Fibroblast of skin of back (primary cell): Measurements from ENCODE around the gene ACTN1. TPM values are rescaled to one million over a fixed set of nuclear protein-coding genes. Genes with fewer than 3 reads are reported as not detected.
"Not testable (repeated sequence)": the region's sequence is repeated elsewhere in the genome, so short reads cannot be mapped to it uniquely, and the experiment has no call there.

ENCODE experiments used
- DNase-seq: peaks from one replicate; pipeline ENCODE4 v3.0.0-alpha.2; 2013
- polyA plus RNA-seq, 2 experiments: library from polyadenylated mRNA; unstranded; fragments of 120-200 nt; gene quantifications; one replicate each; pipeline ENCODE4 v1.2.1, GENCODE V29; 2013; ENCODE audit not compliant: insufficient read length in 2 of 2

The ACTN1 gene
- polyA plus RNA-seq (2013, experiment 1 of 2; ENCODE audit: insufficient read length): 1,276 TPM
- 1,606 TPM for polyA plus RNA-seq (2013, experiment 2 of 2; ENCODE audit: insufficient read length)

GRCh38 chr14:68979021-68979721 lies at the start of gene ACTN1:
Gene ACTN1, minus strand, starts transcription at chr14:68979302. Its CDS starts 246 bp downstream, at chr14:68979056.
- DNase-seq: peak; percentile 99

- DNase-seq: no peak
These were observed 48.3 kb upstream of the ACTN1 start for GRCh38 chr14:69027242-69027913.

- DNase-seq: no peak
These were observed 43.9 kb upstream of the ACTN1 start for GRCh38 chr14:69023035-69023434.

- not testable (repeated sequence) for DNase-seq
These were observed 43.0 kb upstream of the ACTN1 start for GRCh38 chr14:69022093-69022492.

- no peak for DNase-seq
These were observed 38.6 kb upstream of the ACTN1 start for GRCh38 chr14:69017706-69018105.

- DNase-seq: no peak
These were observed 35.7 kb upstream of the ACTN1 start for GRCh38 chr14:69014829-69015259.

- DNase-seq: peak; percentile 78
These were observed 35.1 kb upstream of the ACTN1 start for GRCh38 chr14:69013943-69014782.

GRCh38 chr14:69012256-69012953 lies 33.3 kb upstream of the ACTN1 start:
- DNase-seq: no peak

- DNase-seq: no peak
These were observed 31.5 kb upstream of the ACTN1 start for GRCh38 chr14:69010648-69011047.

GRCh38 chr14:69008421-69008884 lies 29.4 kb upstream of the ACTN1 start:
- peak; percentile 82 for DNase-seq

- DNase-seq: no peak
These were observed 27.2 kb upstream of the ACTN1 start for GRCh38 chr14:69006346-69006745.

GRCh38 chr14:69005432-69006148 lies 26.5 kb upstream of the ACTN1 start:
- DNase-seq: peak; percentile 94

- peak; percentile 58 for DNase-seq
These were observed 25.8 kb upstream of the ACTN1 start for GRCh38 chr14:69004731-69005431.

GRCh38 chr14:69003626-69004025 lies 24.5 kb upstream of the ACTN1 start:
- DNase-seq: no peak

GRCh38 chr14:69002069-69002468 lies 23.0 kb upstream of the ACTN1 start:
- peak; percentile 20 for DNase-seq

- DNase-seq: no peak
These were observed 22.3 kb upstream of the ACTN1 start for GRCh38 chr14:69001375-69001774.

- no peak for DNase-seq
These were observed 19.0 kb upstream of the ACTN1 start for GRCh38 chr14:68998062-68998461.

- DNase-seq: no peak
These were observed 16.6 kb upstream of the ACTN1 start for GRCh38 chr14:68995731-68996130.

GRCh38 chr14:68994056-68994455 lies 15.0 kb upstream of the ACTN1 start:
- no peak for DNase-seq

GRCh38 chr14:68987653-68988036 lies 8.5 kb upstream of the ACTN1 start:
- no peak for DNase-seq
